ENCODE measurements around the gene RPS6KA2. TPM values are rescaled to one million over a fixed set of nuclear protein-coding genes. Genes with fewer than 3 reads are reported as not detected.

The RPS6KA2 gene
- total RNA-seq, 1 experiment from 2014 or later: 4.1 TPM

- CTCF ChIA-PET: no interaction called here
- in situ Hi-C loops (cut with HindIII; ENCODE audit: low pct_unique_long_range_greater_than_20kb, low sequenced_read_pairs) (no loop called here), intact Hi-C loops (cut with micrococcal nuclease; ENCODE audit: unreplicated experiment) (no loop called here)
- no TSS peak for BruUV-seq (replicated peaks)
- no peaks in the 10 kb centered on the region for H3K9me3 ChIP-seq (ENCODE audit: control insufficient read depth, insufficient read depth, low read depth, low read length)
- POLR2A ChIA-PET: interaction anchor here (1.1 kb wide), 1 partner anchor 10 kb away, joined by 3 read pairs; no protein-coding TSS in a partner anchor
- H3K4me1 ChIP-seq (ENCODE audit: control insufficient read depth, insufficient read depth, low read length): no peaks in the 10 kb centered on the region
- no peaks in the 10 kb centered on the region for H3K36me3 ChIP-seq (ENCODE audit: control insufficient read depth, insufficient read depth, low read length)
- TF ChIP-seq SIN3A (IDR thresholded peaks at IDR 0.05; ENCODE audit: borderline replicate concordance, insufficient read depth, low read depth, low read length): no peak
- H3K4me3 ChIP-seq (ENCODE audit: low read depth in 2 of 2, low read length in 2 of 2): no peak overlapping the region
- ATAC-seq (no peak), DNase-seq (ENCODE audit: low read depth, low spot score) (no peak)
- H3K27me3 ChIP-seq (ENCODE audit: control insufficient read depth, insufficient read depth, low read length): peaks cover 11% of the 10 kb centered on the region
- no peak overlapping the region for H3K27ac ChIP-seq (ENCODE audit: low read length)
Observed at GRCh38 chr6:166654573-166654972, 27.5 kb upstream of the RPS6KA2 start.

DNA sequence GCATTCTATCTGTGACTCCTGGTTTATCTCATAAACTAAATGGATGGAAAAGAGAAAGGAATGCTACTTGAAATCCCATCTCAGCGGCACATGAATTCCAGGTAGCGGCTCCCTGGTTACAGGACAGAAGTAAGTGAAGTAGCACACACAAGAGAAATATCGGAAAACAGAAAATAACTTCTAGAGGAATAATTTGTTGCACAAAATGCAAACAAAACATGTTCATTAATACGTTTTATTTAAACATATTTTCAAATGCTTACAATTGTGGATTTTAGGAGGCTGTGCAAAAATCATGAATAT lies 26.5 kb upstream of the RPS6KA2 start:
- peaks cover 11% of the 10 kb centered on the region for H3K27me3 ChIP-seq (ENCODE audit: control insufficient read depth, insufficient read depth, low read length)
- no peak for TF ChIP-seq CTCF (IDR thresholded peaks at IDR 0.05)
- TF ChIP-seq POLR2AphosphoS5 (IDR thresholded peaks at IDR 0.05; ENCODE audit: low read depth, low read length): no peak
- no peak for TF ChIP-seq SIN3A (IDR thresholded peaks at IDR 0.05; ENCODE audit: borderline replicate concordance, insufficient read depth, low read depth, low read length)
- no peak for TF ChIP-seq REST (IDR thresholded peaks at IDR 0.05; ENCODE audit: insufficient read depth in 1 of 2, low read depth in 2 of 2, low read length in 1 of 2)
- TF ChIP-seq TCF7L2 (IDR thresholded peaks at IDR 0.05; ENCODE audit: low read depth, low read length): no peak
- DNase-seq (ENCODE audit: low read depth, low spot score) (no peak), ATAC-seq (no peak)
- H3K36me3 ChIP-seq (ENCODE audit: control insufficient read depth, insufficient read depth, low read length): no peaks in the 10 kb centered on the region
- BruUV-seq (replicated peaks): no TSS peak
- H3K9me3 ChIP-seq (ENCODE audit: control insufficient read depth, insufficient read depth, low read depth, low read length): no peaks in the 10 kb centered on the region
- ChIA-PET CTCF (no interaction called here), POLR2A (interaction anchor here (1.1 kb wide), 1 partner anchor 11 kb away, joined by 3 read pairs; no protein-coding TSS in a partner anchor)
- in situ Hi-C loops (cut with HindIII; ENCODE audit: low pct_unique_long_range_greater_than_20kb, low sequenced_read_pairs): no loop called here
- H3K4me1 ChIP-seq (ENCODE audit: control insufficient read depth, insufficient read depth, low read length): no peaks in the 10 kb centered on the region
- no peak overlapping the region for H3K27ac ChIP-seq (ENCODE audit: low read length)
- intact Hi-C loops (cut with micrococcal nuclease; ENCODE audit: unreplicated experiment): no loop called here
- H3K4me3 ChIP-seq (ENCODE audit: low read depth in 2 of 2, low read length in 2 of 2): no peak overlapping the region

DNA sequence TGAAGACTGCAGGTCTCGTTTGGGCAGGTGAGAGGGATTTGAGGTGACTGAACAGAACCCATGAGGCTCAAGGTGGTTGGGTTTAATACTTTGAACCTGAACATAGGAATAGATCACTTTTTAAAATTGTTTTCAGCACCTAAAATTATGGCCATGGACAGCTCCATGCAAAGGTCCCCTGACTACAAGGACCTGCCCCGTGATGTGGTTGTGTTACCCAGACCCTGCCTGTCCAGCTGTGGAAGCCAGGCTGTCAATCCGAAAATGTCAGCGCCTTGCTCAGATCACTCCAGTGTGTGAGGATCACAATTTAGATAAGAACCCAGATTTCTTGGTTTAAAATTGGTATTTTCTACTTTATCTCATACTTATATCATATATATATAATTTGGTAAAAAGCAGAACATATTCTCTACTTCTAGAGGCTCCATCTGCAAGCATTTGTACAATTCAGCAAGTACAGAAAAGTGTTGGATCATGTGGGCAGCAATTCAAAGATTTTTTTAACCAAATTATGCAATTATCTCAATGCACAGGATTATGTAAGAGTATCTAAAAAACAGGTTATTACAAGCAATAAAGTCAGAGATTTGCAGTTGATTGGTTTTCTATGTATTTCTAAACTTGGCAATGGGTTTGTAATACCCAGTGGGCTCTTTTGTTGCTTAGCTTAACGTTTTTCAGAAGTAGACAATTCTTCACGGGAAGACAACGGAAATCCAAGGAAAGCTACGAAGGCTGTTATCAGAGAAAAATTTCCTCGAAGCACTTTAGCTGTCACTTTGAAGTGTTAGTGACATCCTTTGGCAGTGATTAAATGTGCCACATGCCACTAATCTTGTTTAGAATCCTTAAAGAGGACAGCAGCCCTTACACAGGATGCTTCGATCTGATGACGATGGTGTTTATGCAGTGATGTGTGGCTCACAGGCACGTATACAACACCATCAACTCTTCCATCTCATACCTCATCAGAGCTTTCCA lies 24.1 kb upstream of the RPS6KA2 start:
- TF ChIP-seq REST (IDR thresholded peaks at IDR 0.05; ENCODE audit: insufficient read depth in 1 of 2, low read depth in 2 of 2, low read length in 1 of 2) (no peak), SIN3A (IDR thresholded peaks at IDR 0.05; ENCODE audit: borderline replicate concordance, insufficient read depth, low read depth, low read length) (no peak), CTCF (IDR thresholded peaks at IDR 0.05) (no peak), POLR2AphosphoS5 (IDR thresholded peaks at IDR 0.05; ENCODE audit: low read depth, low read length) (no peak), TCF7L2 (IDR thresholded peaks at IDR 0.05; ENCODE audit: low read depth, low read length) (no peak)
- intact Hi-C loops (cut with micrococcal nuclease; ENCODE audit: unreplicated experiment) (no loop called here), in situ Hi-C loops (cut with HindIII; ENCODE audit: low pct_unique_long_range_greater_than_20kb, low sequenced_read_pairs) (no loop called here)
- Histone ChIP-seq H3K27me3 (ENCODE audit: control insufficient read depth, insufficient read depth, low read length) (peaks cover 9% of the 10 kb centered on the region), H3K27ac (ENCODE audit: low read length) (no peak overlapping the region), H3K36me3 (ENCODE audit: control insufficient read depth, insufficient read depth, low read length) (no peaks in the 10 kb centered on the region), H3K4me3 (ENCODE audit: low read depth in 2 of 2, low read length in 2 of 2) (no peak overlapping the region), H3K9me3 (ENCODE audit: control insufficient read depth, insufficient read depth, low read depth, low read length) (no peaks in the 10 kb centered on the region), H3K4me1 (ENCODE audit: control insufficient read depth, insufficient read depth, low read length) (no peaks in the 10 kb centered on the region)
- ATAC-seq (no peak), DNase-seq (ENCODE audit: low read depth, low spot score) (no peak)
- POLR2A ChIA-PET: no interaction called here
- CTCF ChIA-PET: no interaction called here
- BruUV-seq (replicated peaks): no TSS peak

Data from Panc1 (cell line).